Measurements from ENCODE around the gene ATF2.

The ATF2 gene

GRCh38 chr2:175167792-175168563 is at the start of gene ATF2:
Gene ATF2, minus strand, starts transcription at chr2:175168203. Its CDS starts 31,760 bp downstream, at chr2:175136443.
- FAIRE-seq (peak; percentile 100), DNase-seq (ENCODE audit: extremely low spot score, insufficient read length, low read depth) (peak; percentile 89)

GRCh38 chr2:175207741-175208438 is 39.9 kb upstream of the ATF2 start:
- DNase-seq (ENCODE audit: extremely low spot score, insufficient read length, low read depth) (no peak), FAIRE-seq (no peak)

GRCh38 chr2:175206866-175207265 is 38.9 kb upstream of the ATF2 start:
- FAIRE-seq (no peak), DNase-seq (ENCODE audit: extremely low spot score, insufficient read length, low read depth) (no peak)

GRCh38 chr2:175205523-175205922 is 37.5 kb upstream of the ATF2 start:
- FAIRE-seq = no peak
- no peak for DNase-seq (ENCODE audit: extremely low spot score, insufficient read length, low read depth)

- DNase-seq (ENCODE audit: extremely low spot score, insufficient read length, low read depth) (no peak), FAIRE-seq (no peak)
Measured at GRCh38 chr2:175203621-175204496, 35.9 kb upstream of the ATF2 start.

GRCh38 chr2:175195012-175195411 is 27.0 kb upstream of the ATF2 start:
- no peak for FAIRE-seq
- DNase-seq (ENCODE audit: extremely low spot score, insufficient read length, low read depth) = no peak

- no peak for FAIRE-seq
- no peak for DNase-seq (ENCODE audit: extremely low spot score, insufficient read length, low read depth)
Measured at GRCh38 chr2:175188761-175189160, 20.8 kb upstream of the ATF2 start.

GRCh38 chr2:175187378-175187777 is 19.4 kb upstream of the ATF2 start:
- DNase-seq (ENCODE audit: extremely low spot score, insufficient read length, low read depth) = no peak
- FAIRE-seq = peak; percentile 18

GRCh38 chr2:175183674-175184073 is 15.7 kb upstream of the ATF2 start:
- FAIRE-seq = no peak
- no peak for DNase-seq (ENCODE audit: extremely low spot score, insufficient read length, low read depth)

GRCh38 chr2:175181877-175182308 is 13.9 kb upstream of the ATF2 start:
- FAIRE-seq (no peak), DNase-seq (ENCODE audit: extremely low spot score, insufficient read length, low read depth) (no peak)

GRCh38 chr2:175181104-175181876 is 13.3 kb upstream of the ATF2 start, which contains the start of gene ATP5MC3:
Gene ATP5MC3, minus strand, starts transcription at chr2:175181710. Its CDS starts 317 bp downstream, at chr2:175181393.
- peak; percentile 95 for FAIRE-seq

GRCh38 chr2:175180701-175181103 is 12.7 kb upstream of the ATF2 start:
- DNase-seq (ENCODE audit: extremely low spot score, insufficient read length, low read depth) (no peak), FAIRE-seq (peak; percentile 67)

More at GRCh38 chr2:175181104-175181876, 13.3 kb upstream of the ATF2 start, which contains the start of gene ATP5MC3:
- peak; percentile 93 for DNase-seq (ENCODE audit: extremely low spot score, insufficient read length, low read depth)

- DNase-seq (ENCODE audit: extremely low spot score, insufficient read length, low read depth) (no peak), FAIRE-seq (no peak)
Measured at GRCh38 chr2:175176624-175177023, 8.6 kb upstream of the ATF2 start.

GRCh38 chr2:175175896-175176295 is 7.9 kb upstream of the ATF2 start:
- DNase-seq (ENCODE audit: extremely low spot score, insufficient read length, low read depth) (no peak), FAIRE-seq (no peak)

GRCh38 chr2:175175320-175175719 is 7.3 kb upstream of the ATF2 start:
- DNase-seq (ENCODE audit: extremely low spot score, insufficient read length, low read depth) = no peak
- no peak for FAIRE-seq

GRCh38 chr2:175170659-175171304 is 2.8 kb upstream of the ATF2 start:
- FAIRE-seq = no peak
- no peak for DNase-seq (ENCODE audit: extremely low spot score, insufficient read length, low read depth)

- DNase-seq (ENCODE audit: extremely low spot score, insufficient read length, low read depth) (no peak), FAIRE-seq (peak; percentile 15)
Measured at GRCh38 chr2:175169191-175169590, 1.2 kb upstream of the ATF2 start.

- FAIRE-seq (no peak), DNase-seq (ENCODE audit: extremely low spot score, insufficient read length, low read depth) (no peak)
Measured at GRCh38 chr2:175168564-175168945, 552 bp upstream of the ATF2 start.
